B cell (primary cell): ENCODE results near the gene PRSS53. TPM values are rescaled to one million over a fixed set of nuclear protein-coding genes. Genes with fewer than 3 reads are reported as not detected.

Source experiments
- ATAC-seq: fragments of 200-7000 bp; cut with Tn5 transposase; one replicate; pipeline ENCODE4 v1.10.0; 2021; ENCODE audit warnings: low read depth, mild to moderate bottlenecking, moderate number of reproducible peaks, moderate library complexity
- CTCF ChIA-PET: fragments of 350-600 bp; sonication (Branson Sonifier 250); formaldehyde crosslinking; loops from one replicate; lab custom pipeline; 2021; ENCODE audit warnings: antibody characterized with exemption, inconsistent platforms; lab: Charles Lee
- POLR2A ChIA-PET: fragments of 350-600 bp; sonication (Branson Sonifier 250); formaldehyde crosslinking; loops from one replicate; lab custom pipeline; 2021; ENCODE audit warnings: antibody characterized with exemption; lab: Charles Lee
- DNase-seq: peaks from one replicate; pipeline ENCODE4 v3.0.0; 2013
- H2AFZ ChIP-seq: 2 replicates; pipeline ENCODE4 v1.6.1; 2012; ENCODE audit warnings: mild to moderate bottlenecking, low read depth, low read length; ENCODE audit not compliant: insufficient read depth, poor library complexity, severe bottlenecking
- H3K27ac ChIP-seq, 2 donors: 1 replicate in 1 of 2; 2 replicates in 1 of 2; pipeline ENCODE4 v1.5.1; 2012 to 2013; ENCODE audit warnings: low read length in 2 of 2, mild to moderate bottlenecking in 2 of 2, moderate library complexity in 1 of 2
- H3K27me3 ChIP-seq, 4 experiments: fragments of 200-600 bp in 1 of 4; sonication (generic) in 1 of 4; replicated peaks in 1 of 4; 1 replicate in 2 of 4; 2 replicates in 2 of 4; pipeline versions ENCODE4 v1.6.1 to v1.7.0; 2013 to 2016; ENCODE audit warnings: low read length in 3 of 4, mild to moderate bottlenecking in 2 of 4, mixed read lengths in 1 of 4, moderate library complexity in 1 of 4; ENCODE audit not compliant: insufficient read depth in 4 of 4, control insufficient read depth in 3 of 4; ENCODE audit errors: control extremely low read depth in 1 of 4
- H3K36me3 ChIP-seq, 2 experiments: replicated peaks in 1 of 2; 1 replicate in 1 of 2; 2 replicates in 1 of 2; pipeline versions ENCODE4 v1.6.1 to v1.7.1; 2013; ENCODE audit warnings: low read length in 1 of 2; ENCODE audit not compliant: insufficient read depth in 2 of 2, control insufficient read depth in 1 of 2; ENCODE audit errors: control extremely low read depth in 1 of 2, extremely low read depth in 1 of 2
- H3K4me1 ChIP-seq, 2 donors: fragments of 200-600 bp in 1 of 2; sonication (generic) in 1 of 2; 1 replicate in 1 of 2; 2 replicates in 1 of 2; pipeline versions ENCODE4 v1.5.1 to v1.6.1; 2013 to 2017; ENCODE audit warnings: low read length in 2 of 2; ENCODE audit not compliant: control insufficient read depth in 2 of 2, insufficient read depth in 2 of 2
- H3K4me2 ChIP-seq: replicated peaks from 2 replicates; pipeline ENCODE3; 2012; ENCODE audit warnings: mild to moderate bottlenecking, low read depth, low read length; ENCODE audit not compliant: poor library complexity, severe bottlenecking
- H3K4me3 ChIP-seq, 5 experiments: fragments of 200-600 bp in 1 of 5; sonication (generic) in 1 of 5; 1 replicate in 3 of 5; 2 replicates in 2 of 5; pipeline versions ENCODE4 v1.5.1 to v1.7.0; 2011 to 2016; ENCODE audit warnings: low read length in 4 of 5, mild to moderate bottlenecking in 4 of 5, low read depth in 2 of 5, control low read depth in 1 of 5, moderate library complexity in 1 of 5; ENCODE audit not compliant: insufficient read depth in 1 of 5; ENCODE audit errors: control extremely low read depth in 1 of 5, extremely low read depth in 1 of 5
- H3K79me2 ChIP-seq: fragments of 200-600 bp; sonication (generic); one replicate; pipeline ENCODE4 v1.6.0; 2016; ENCODE audit warnings: low read length; ENCODE audit not compliant: control insufficient read depth, insufficient read depth
- H3K9ac ChIP-seq: fragments of 200-600 bp; sonication (generic); 2 replicates; pipeline ENCODE4 v1.6.1; 2017; ENCODE audit warnings: mild to moderate bottlenecking, low read length, moderate library complexity
- H3K9me3 ChIP-seq, 3 donors: one replicate each; pipeline versions ENCODE4 v1.6.1 to v1.7.1; 2013; ENCODE audit warnings: low read length in 2 of 3; ENCODE audit not compliant: control insufficient read depth in 2 of 3, insufficient read depth in 1 of 3; ENCODE audit errors: control extremely low read depth in 1 of 3
- H4K20me1 ChIP-seq: 2 replicates; pipeline ENCODE4 v1.6.0; 2012; ENCODE audit warnings: mild to moderate bottlenecking, low read length; ENCODE audit not compliant: insufficient read depth, control insufficient read depth, poor library complexity, severe bottlenecking
- H3K27ac Mint-ChIP-seq: one replicate; pipeline ENCODE4 v1.8.0; 2021; ENCODE audit warnings: mixed read lengths
- H3K27me3 Mint-ChIP-seq: one replicate; pipeline ENCODE4 v1.8.0; 2021; ENCODE audit warnings: mixed read lengths
- H3K4me1 Mint-ChIP-seq: one replicate; pipeline ENCODE4 v1.8.0; 2021; ENCODE audit warnings: mixed read lengths
- H3K4me3 Mint-ChIP-seq: one replicate; pipeline ENCODE4 v1.8.0; 2021; ENCODE audit warnings: mixed read lengths
- H3K9me3 Mint-ChIP-seq: one replicate; pipeline ENCODE4 v1.8.0; 2022; ENCODE audit warnings: mixed read lengths; ENCODE audit not compliant: insufficient read depth
- EZH2 ChIP-seq: IDR thresholded peaks from 2 replicates; pipeline ENCODE4 v1.6.1; 2012; ENCODE audit warnings: borderline replicate concordance, low read depth, mild to moderate bottlenecking, moderate library complexity, low read length; ENCODE audit not compliant: insufficient read depth, poor library complexity, severe bottlenecking
- WGBS: methylation state at CpG from one replicate; pipeline ENCODE4 v1.1.5; 2013; ENCODE audit warnings: missing lambda C conversion rate; ENCODE audit not compliant: insufficient coverage; 5-methylcytosine and 5-hydroxymethylcytosine counted together
- intact Hi-C: fragments of 100-400 bp; cut with micrococcal nuclease; formaldehyde crosslinking; loops from one replicate; pipeline ENCODE4 v1.10.0; 2022
- polyA plus RNA-seq: library from polyadenylated mRNA; depleted of rRNA; stranded (reverse); fragments of >200 nt; gene quantifications from 2 replicates; pipeline ENCODE4 v1.2.3, GENCODE V29; 2012
- total RNA-seq, 2 donors: library from RNA; stranded (reverse); fragments of 120-200 nt in 1 of 2; gene quantifications; 1 replicate in 1 of 2; 2 replicates in 1 of 2; pipeline versions ENCODE4 v1.2.3 to v1.2.4, GENCODE V29; 2013 to 2022
- TF ChIP-seq, protein P1 (sequence below): fragments of 200-600 bp; IDR thresholded peaks from one replicate; pipeline ENCODE4 v1.8.0; 2022; ENCODE audit warnings: antibody characterized with exemption, mild to moderate bottlenecking

Gene PRSS53
- total and polyA plus RNA-seq, 2 donors (not counting 1 experiment from before 2014, with no cell fraction given): 10.1 to 10.8 TPM

DNA sequence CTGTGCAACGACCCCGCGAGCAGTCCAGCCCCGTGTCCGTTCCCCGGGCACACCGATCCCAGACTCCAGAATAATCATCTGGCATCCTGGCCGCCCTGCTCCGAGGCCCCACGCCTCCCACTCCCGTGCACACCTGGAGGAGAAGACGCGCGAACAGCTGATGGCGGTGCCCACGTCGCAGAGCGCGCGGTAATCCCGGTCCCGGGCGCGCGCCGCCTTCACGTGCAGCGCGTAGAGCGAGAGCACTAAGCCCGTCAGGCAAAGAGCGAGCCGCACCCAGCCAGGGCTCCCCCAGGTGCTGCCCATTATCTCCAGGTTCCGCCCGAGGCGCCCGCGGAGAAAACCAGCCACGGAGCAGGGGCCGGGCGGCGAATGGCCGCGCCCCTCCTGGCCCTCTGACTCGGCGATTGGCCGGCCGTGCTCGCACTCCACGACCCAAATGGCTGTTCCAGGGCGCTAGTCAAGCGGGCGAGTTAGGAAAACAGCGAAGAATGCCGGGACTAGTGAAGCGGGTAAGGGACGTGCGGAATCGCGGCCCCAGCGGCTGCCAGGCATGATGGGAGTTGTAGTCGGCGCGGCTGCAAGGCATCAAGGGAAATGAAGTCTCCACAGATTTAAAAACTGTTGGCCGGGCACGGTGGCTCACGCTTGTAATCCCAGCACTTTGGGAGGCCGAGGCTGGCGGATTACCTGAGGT lies 5.8 kb upstream of the PRSS53 start, which contains the start of gene VKORC1:
VKORC1 (minus strand) TSS at position 374 of the 697 bp plus-strand sequence; CDS start at position 306, 68 bp downstream.
- POLR2A ChIA-PET: interaction anchor here (0.9 to 1.8 kb wide), 3 partner anchors 8 to 47 kb away, joined by 3 to 6 read pairs (median 5); partner anchors contain the start of genes ZNF646 and ZNF668
- peak within 1 kb of the TSS; percentile 87 for H3K9ac ChIP-seq

More for the DNA sequence above, 5.8 kb upstream of the PRSS53 start, which contains the start of gene VKORC1:
- H3K27ac ChIP-seq: peak within 1 kb of the TSS; percentile 81 to 85
- no peaks in the 10 kb centered on the region for H3K27me3 ChIP-seq
- peak; percentile 90 for DNase-seq
- peak; percentile 89 for ATAC-seq
- peaks cover 14 to 31% of the 10 kb centered on the region in 2 donors for H3K4me1 ChIP-seq
- TF ChIP-seq, protein P1, sequence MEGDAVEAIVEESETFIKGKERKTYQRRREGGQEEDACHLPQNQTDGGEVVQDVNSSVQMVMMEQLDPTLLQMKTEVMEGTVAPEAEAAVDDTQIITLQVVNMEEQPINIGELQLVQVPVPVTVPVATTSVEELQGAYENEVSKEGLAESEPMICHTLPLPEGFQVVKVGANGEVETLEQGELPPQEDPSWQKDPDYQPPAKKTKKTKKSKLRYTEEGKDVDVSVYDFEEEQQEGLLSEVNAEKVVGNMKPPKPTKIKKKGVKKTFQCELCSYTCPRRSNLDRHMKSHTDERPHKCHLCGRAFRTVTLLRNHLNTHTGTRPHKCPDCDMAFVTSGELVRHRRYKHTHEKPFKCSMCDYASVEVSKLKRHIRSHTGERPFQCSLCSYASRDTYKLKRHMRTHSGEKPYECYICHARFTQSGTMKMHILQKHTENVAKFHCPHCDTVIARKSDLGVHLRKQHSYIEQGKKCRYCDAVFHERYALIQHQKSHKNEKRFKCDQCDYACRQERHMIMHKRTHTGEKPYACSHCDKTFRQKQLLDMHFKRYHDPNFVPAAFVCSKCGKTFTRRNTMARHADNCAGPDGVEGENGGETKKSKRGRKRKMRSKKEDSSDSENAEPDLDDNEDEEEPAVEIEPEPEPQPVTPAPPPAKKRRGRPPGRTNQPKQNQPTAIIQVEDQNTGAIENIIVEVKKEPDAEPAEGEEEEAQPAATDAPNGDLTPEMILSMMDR: no peak
- TF ChIP-seq EZH2: no peak
- Mint-ChIP-seq H3K4me1 (peaks cover 29% of the 10 kb centered on the region), H3K9me3 (no peaks in the 10 kb centered on the region), H3K27ac (peak within 1 kb of the TSS; percentile 96), H3K4me3 (peak within 1 kb of the TSS; percentile 98), H3K27me3 (no peaks in the 10 kb centered on the region)
- intact Hi-C loops: loop anchor here (1.0 to 2.0 kb wide), 7 partner anchors 14 to 109 kb away; partner anchors contain the start of genes BCKDK, HSD3B7, KAT8 and STX4
- CTCF ChIA-PET: interaction anchor here (2.4 kb wide), 2 partner anchors 47 to 110 kb away, joined by 11 to 12 read pairs; partner anchors contain the start of gene HSD3B7
- H3K36me3 ChIP-seq: peaks cover 0 to 5% of the 10 kb centered on the region in 2 experiments
- no peaks in the 10 kb centered on the region for H3K9me3 ChIP-seq
- H4K20me1 ChIP-seq: no peaks in the 10 kb centered on the region
- WGBS: under 1% methylated on average over 69 of the region's 69 CpGs
- peak within 1 kb of the TSS; percentile 95 for H2AFZ ChIP-seq
- peaks cover 10% of the 10 kb centered on the region for H3K79me2 ChIP-seq
- H3K4me2 ChIP-seq: peak within 1 kb of the TSS; percentile 85
- peak within 1 kb of the TSS; percentile 50 to 99 (median 73) for H3K4me3 ChIP-seq
